Cardiac atrium fibroblast (primary cell): ENCODE results near the gene DIP2C. TPM values are rescaled to one million over a fixed set of nuclear protein-coding genes. Genes with fewer than 3 reads are reported as not detected.

Experiments used
- total RNA-seq: library from RNA; depleted of rRNA; stranded (reverse); fragments of >200 nt; gene quantifications from 2 replicates; pipeline ENCODE4 v1.2.3, GENCODE V29; 2015

DIP2C gene, protein sequence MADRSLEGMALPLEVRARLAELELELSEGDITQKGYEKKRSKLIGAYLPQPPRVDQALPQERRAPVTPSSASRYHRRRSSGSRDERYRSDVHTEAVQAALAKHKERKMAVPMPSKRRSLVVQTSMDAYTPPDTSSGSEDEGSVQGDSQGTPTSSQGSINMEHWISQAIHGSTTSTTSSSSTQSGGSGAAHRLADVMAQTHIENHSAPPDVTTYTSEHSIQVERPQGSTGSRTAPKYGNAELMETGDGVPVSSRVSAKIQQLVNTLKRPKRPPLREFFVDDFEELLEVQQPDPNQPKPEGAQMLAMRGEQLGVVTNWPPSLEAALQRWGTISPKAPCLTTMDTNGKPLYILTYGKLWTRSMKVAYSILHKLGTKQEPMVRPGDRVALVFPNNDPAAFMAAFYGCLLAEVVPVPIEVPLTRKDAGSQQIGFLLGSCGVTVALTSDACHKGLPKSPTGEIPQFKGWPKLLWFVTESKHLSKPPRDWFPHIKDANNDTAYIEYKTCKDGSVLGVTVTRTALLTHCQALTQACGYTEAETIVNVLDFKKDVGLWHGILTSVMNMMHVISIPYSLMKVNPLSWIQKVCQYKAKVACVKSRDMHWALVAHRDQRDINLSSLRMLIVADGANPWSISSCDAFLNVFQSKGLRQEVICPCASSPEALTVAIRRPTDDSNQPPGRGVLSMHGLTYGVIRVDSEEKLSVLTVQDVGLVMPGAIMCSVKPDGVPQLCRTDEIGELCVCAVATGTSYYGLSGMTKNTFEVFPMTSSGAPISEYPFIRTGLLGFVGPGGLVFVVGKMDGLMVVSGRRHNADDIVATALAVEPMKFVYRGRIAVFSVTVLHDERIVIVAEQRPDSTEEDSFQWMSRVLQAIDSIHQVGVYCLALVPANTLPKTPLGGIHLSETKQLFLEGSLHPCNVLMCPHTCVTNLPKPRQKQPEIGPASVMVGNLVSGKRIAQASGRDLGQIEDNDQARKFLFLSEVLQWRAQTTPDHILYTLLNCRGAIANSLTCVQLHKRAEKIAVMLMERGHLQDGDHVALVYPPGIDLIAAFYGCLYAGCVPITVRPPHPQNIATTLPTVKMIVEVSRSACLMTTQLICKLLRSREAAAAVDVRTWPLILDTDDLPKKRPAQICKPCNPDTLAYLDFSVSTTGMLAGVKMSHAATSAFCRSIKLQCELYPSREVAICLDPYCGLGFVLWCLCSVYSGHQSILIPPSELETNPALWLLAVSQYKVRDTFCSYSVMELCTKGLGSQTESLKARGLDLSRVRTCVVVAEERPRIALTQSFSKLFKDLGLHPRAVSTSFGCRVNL (N-terminal part only)
- total RNA-seq, result 8.1 and 9.1 TPM in 2 replicates

DNA sequence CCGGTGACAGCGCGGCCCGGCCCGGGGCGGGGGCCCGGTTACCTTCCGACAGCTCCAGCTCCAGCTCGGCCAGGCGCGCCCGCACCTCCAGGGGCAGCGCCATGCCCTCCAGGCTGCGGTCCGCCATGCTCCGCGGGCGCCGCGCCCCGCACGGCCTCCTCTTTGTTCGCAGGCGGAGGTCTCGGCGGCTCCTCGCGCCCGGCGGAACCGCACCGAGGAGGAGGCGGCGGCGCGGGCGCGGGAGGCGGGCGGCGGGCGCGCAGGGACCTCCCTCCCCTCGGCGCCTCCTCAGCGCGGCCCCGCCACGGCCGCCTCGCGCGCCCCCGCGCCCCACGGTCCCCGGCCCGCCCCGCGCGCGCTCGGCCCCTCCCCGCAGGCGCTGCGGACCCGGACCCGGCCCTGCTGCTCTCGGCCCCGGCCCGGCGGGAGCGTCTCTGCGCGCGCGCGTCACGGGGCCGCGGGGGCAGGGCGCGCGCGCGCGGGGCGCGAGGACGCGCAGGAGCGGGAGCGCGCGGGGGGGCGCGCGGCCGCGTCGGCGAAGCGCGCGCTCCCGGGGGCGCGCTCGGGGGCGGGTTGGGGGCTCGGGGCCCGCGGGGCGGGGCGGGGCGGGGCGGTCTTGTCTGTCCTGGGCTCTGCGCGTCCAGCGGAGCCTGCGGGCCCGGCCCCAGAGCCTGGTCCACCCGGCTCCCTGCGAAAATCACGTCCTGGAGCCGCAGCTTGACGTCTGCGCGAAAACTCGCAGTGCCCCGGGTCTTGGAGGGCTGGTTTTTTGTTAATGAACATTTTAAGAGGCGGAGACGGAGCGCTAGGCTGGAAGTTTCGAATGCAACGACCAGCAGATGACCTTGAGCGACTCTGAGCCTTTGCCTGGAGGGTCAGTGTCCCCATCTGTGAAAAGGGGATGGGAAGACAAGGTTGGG lies at the start of gene DIP2C:
TSS of gene DIP2C (minus strand) at position 217 of the 920 bp plus-strand sequence. CDS start at position 127, 90 bp downstream.

Other genes with a start within 250 kb of the DIP2C start
- gene LARP4B, start 242.0 kb upstream of the DIP2C start, total RNA-seq, result 21.5 and 24.6 TPM in 2 replicates